Stimulated activated CD4-positive, alpha-beta T cell treated with anti-CD3 and anti-CD28 coated beads, Interleukin-2, amount 100 ng/mL, for 48 hours (primary cell): ENCODE results near the gene ACTN3.
A peak's percentile ranks its signal among the peaks of the same experiment; 100 is the strongest.
"Not testable (repeated sequence)": the region's sequence is repeated elsewhere in the genome, so short reads cannot be mapped to it uniquely, and the experiment has no call there.

Source experiments
- DNase-seq, 2 donors: peaks; one replicate each; pipeline ENCODE4 v3.0.0-alpha.2; 2020

ACTN3 gene

GRCh38 chr11:66546368-66546965, at the start of gene ACTN3:
ACTN3 (plus strand) TSS chr11:66546903; CDS start chr11:66546938, 35 bp downstream.
- no peak for DNase-seq

- DNase-seq: no peak
Measured at GRCh38 chr11:66497206-66497605, 49.5 kb upstream of the ACTN3 start.

- DNase-seq: no peak
Measured at GRCh38 chr11:66498506-66498905, 48.2 kb upstream of the ACTN3 start.

GRCh38 chr11:66505276-66505816, 41.4 kb upstream of the ACTN3 start:
- DNase-seq: no peak

- DNase-seq: no peak
Measured at GRCh38 chr11:66509131-66509561, 37.6 kb upstream of the ACTN3 start.

GRCh38 chr11:66510271-66510989, 36.3 kb upstream of the ACTN3 start, which contains the start of gene BBS1:
BBS1 (plus strand) TSS chr11:66510635; CDS start chr11:66510660, 25 bp downstream.
- DNase-seq: peak; percentile 82

- no peak for DNase-seq
Measured at GRCh38 chr11:66510990-66511339, 35.7 kb upstream of the ACTN3 start.

GRCh38 chr11:66523611-66524010, 23.1 kb upstream of the ACTN3 start:
- DNase-seq: no peak

GRCh38 chr11:66524304-66525040, 22.2 kb upstream of the ACTN3 start:
- DNase-seq: no peak

GRCh38 chr11:66529069-66529468, 17.6 kb upstream of the ACTN3 start:
- DNase-seq: no peak

GRCh38 chr11:66529655-66530054, 17.0 kb upstream of the ACTN3 start:
- DNase-seq: no peak

GRCh38 chr11:66530927-66531709, 15.6 kb upstream of the ACTN3 start:
- DNase-seq: no peak

- DNase-seq: no peak
Measured at GRCh38 chr11:66531841-66532240, 14.9 kb upstream of the ACTN3 start.

- no peak for DNase-seq
Measured at GRCh38 chr11:66532784-66533183, 13.9 kb upstream of the ACTN3 start.

- DNase-seq: no peak
Measured at GRCh38 chr11:66539170-66539869, 7.4 kb upstream of the ACTN3 start.

GRCh38 chr11:66539870-66540213, 6.9 kb upstream of the ACTN3 start:
- DNase-seq: no peak

- DNase-seq: not testable (repeated sequence)
Measured at GRCh38 chr11:66540598-66540997, 6.1 kb upstream of the ACTN3 start.

GRCh38 chr11:66541892-66542291, 4.8 kb upstream of the ACTN3 start:
- no peak for DNase-seq

- no peak for DNase-seq
Measured at GRCh38 chr11:66542362-66542761, 4.3 kb upstream of the ACTN3 start.

GRCh38 chr11:66543263-66544107, 3.2 kb upstream of the ACTN3 start:
- DNase-seq: peak; percentile 34 to 35

- not testable (repeated sequence) for DNase-seq
Measured at GRCh38 chr11:66544952-66545351, 1.8 kb upstream of the ACTN3 start.
